GM19438 (cell line): Measurements from ENCODE around the gene PLSCR2.
"Not testable (repeated sequence)": the region's sequence is repeated elsewhere in the genome, so short reads cannot be mapped to it uniquely, and the experiment has no call there.

Experiments used
- ATAC-seq: cut with Tn5 transposase; IDR thresholded peaks from one replicate; pipeline ENCODE4 v1.9.1; 2021; ENCODE audit warnings: low read depth; ENCODE audit not compliant: unreplicated experiment

PLSCR2 gene

GRCh38 chr3:146491303-146491702 lies 21.9 kb upstream of the PLSCR2 start:
- ATAC-seq, result no peak

GRCh38 chr3:146485297-146485696 lies 15.9 kb upstream of the PLSCR2 start:
- no peak for ATAC-seq

- no peak for ATAC-seq
These were observed 6.9 kb upstream of the PLSCR2 start for GRCh38 chr3:146476094-146476740.

GRCh38 chr3:146474976-146475375 lies 5.6 kb upstream of the PLSCR2 start:
- ATAC-seq, result not testable (repeated sequence)

GRCh38 chr3:146473726-146474125 lies 4.4 kb upstream of the PLSCR2 start:
- no peak for ATAC-seq

GRCh38 chr3:146472611-146473010 lies 3.2 kb upstream of the PLSCR2 start:
- no peak for ATAC-seq

- no peak for ATAC-seq
These were observed 1.7 kb upstream of the PLSCR2 start for GRCh38 chr3:146471012-146471411.

GRCh38 chr3:146470425-146470990 lies 1.1 kb upstream of the PLSCR2 start:
- no peak for ATAC-seq

- ATAC-seq, result no peak
These were observed 651 bp downstream of the PLSCR2 start for GRCh38 chr3:146468671-146469149.

- no peak for ATAC-seq
These were observed 1.1 kb downstream of the PLSCR2 start for GRCh38 chr3:146468234-146468633.

- ATAC-seq, result no peak
These were observed 2.8 kb downstream of the PLSCR2 start for GRCh38 chr3:146466604-146467003.

GRCh38 chr3:146465693-146466465 lies 3.5 kb downstream of the PLSCR2 start:
- no peak for ATAC-seq

- no peak for ATAC-seq
These were observed 4.6 kb downstream of the PLSCR2 start for GRCh38 chr3:146464783-146465182.

GRCh38 chr3:146464005-146464595 lies 5.3 kb downstream of the PLSCR2 start:
- no peak for ATAC-seq

- no peak for ATAC-seq
These were observed 14.6 kb downstream of the PLSCR2 start for GRCh38 chr3:146454796-146455195.

- no peak for ATAC-seq
These were observed 19.7 kb downstream of the PLSCR2 start for GRCh38 chr3:146449613-146450012.

GRCh38 chr3:146449076-146449475 lies 20.3 kb downstream of the PLSCR2 start:
- no peak for ATAC-seq

GRCh38 chr3:146446026-146446425 lies 23.3 kb downstream of the PLSCR2 start:
- ATAC-seq, result no peak

GRCh38 chr3:146440310-146440709 lies 29.1 kb downstream of the PLSCR2 start:
- not testable (repeated sequence) for ATAC-seq

GRCh38 chr3:146432066-146432465 lies 37.3 kb downstream of the PLSCR2 start:
- ATAC-seq, result no peak

- no peak for ATAC-seq
These were observed 38.1 kb downstream of the PLSCR2 start for GRCh38 chr3:146431240-146431639.
